HG03159 (cell line): ENCODE results near the gene MAZ.

ENCODE experiments used
- ATAC-seq: cut with Tn5 transposase; IDR thresholded peaks from one replicate; pipeline ENCODE4 v1.9.1; 2021; ENCODE audit warnings: mild to moderate bottlenecking, moderate library complexity; ENCODE audit not compliant: unreplicated experiment

The MAZ gene

GRCh38 chr16:29850998-29851397 lies 44.7 kb downstream of the MAZ start:
- ATAC-seq, result no peak

GRCh38 chr16:29852654-29853053 lies 46.3 kb downstream of the MAZ start:
- ATAC-seq, result no peak

GRCh38 chr16:29854520-29855100 lies 48.3 kb downstream of the MAZ start:
- ATAC-seq, result no peak

GRCh38 chr16:29857133-29857760 lies 50.9 kb downstream of the MAZ start:
- no peak for ATAC-seq

DNA sequence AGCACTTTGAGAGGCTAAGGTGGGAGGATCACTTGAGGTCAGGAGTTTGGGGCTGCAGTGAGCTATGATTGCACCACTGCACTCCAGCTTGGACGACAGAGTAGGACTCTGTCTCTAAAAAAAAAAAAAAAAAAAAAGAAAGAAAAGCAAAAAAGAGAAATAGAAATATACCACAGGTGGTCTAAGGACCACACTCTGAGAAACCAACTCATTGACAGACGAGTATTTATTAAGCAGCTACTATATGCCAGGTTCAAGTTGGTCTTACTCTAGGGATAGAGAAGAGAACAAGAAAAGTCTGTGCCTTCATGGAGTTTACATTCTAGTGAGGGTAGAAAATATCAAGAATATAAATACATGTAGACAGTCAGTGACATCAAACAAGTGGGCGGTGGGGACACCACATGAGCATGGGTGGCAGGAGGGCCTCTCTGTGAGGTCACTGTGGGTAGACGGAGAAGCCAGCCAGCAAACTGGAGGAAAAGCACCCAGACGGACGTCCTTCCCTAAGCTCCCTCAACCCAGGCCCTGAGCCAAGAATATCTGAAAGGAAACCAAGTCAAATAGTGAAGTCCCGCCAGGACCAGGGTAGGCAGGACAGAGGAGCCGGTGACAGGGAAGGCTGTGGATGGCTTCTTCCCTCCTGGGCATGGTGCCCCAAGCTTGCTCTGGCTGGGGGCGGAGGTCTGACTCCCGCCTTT lies 52.0 kb downstream of the MAZ start:
- no peak for ATAC-seq

DNA sequence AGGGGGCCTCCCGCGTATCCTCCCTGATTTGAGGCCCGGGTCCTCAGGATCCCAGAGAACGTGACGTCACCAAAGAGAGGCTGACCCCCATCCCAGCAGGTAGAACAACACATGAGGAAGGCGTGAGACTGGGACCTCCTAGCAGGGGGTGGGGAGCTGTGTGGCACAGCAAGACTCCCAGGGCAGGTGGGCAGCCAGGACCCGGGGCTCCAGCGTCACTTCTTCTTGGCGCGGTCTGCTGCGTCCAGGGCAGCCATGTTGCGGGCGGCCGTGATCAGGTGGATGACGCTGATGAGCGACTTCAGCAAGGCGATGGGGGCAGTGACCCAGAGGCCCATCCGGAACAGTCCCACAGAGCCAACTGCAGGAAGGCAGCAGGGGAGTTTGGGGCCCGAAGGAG lies 52.6 kb downstream of the MAZ start:
- ATAC-seq, result no peak

DNA sequence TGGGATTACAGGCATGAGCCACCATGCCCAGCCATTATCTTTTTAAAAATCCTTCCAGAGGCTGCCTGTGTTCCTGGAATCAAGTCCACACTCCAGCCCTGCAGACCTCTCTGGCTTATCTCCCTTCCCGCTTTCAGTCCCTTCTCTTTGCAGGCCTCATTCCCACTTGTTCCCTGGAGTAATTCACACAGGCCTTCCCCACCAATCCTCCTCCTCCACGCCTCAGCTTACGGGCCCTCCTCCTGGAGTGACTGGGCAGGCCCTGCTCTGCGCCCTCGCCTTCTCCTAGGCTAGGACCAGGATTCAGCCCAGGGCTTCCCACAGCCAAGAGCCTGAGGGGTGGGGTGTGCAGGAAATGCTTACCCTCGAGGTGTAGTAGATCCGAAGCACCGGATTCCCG lies 53.9 kb downstream of the MAZ start:
- no peak for ATAC-seq
